HepG2 (cell line): ENCODE data around the gene STX10. TPM values are rescaled to one million over a fixed set of nuclear protein-coding genes. Genes with fewer than 3 reads are reported as not detected.
A peak's percentile ranks its signal among the peaks of the same experiment; 100 is the strongest.

Source experiments
- ATAC-seq: fragments of 200-7000 bp; cut with Tn5 transposase; 3 replicates; pipeline ENCODE4 v1.9.1; 2020; ENCODE audit warnings: mild to moderate bottlenecking, moderate library complexity
- BruUV-seq: library from RNA; stranded (reverse); fragments of 400-500 nt; replicated peaks from 2 replicates; lab custom pipeline; 2021; lab: Mats Ljungman, UMichigan
- CTCF ChIA-PET: fragments of 300-600 bp; formaldehyde crosslinking; extraction: SDS; loops from one replicate; lab custom pipeline; 2021; ENCODE audit warnings: low total read pairs, inconsistent platforms, low intra/inter-chr PET ratio; lab: Yijun Ruan, JAX
- POLR2A ChIA-PET: fragments of 350-600 bp; sonication (Branson Sonifier 250); formaldehyde crosslinking; loops from one replicate; lab custom pipeline; 2020; ENCODE audit warnings: antibody characterized with exemption, inconsistent platforms; lab: Yijun Ruan, JAX
- DNase-seq: peaks from one replicate; pipeline ENCODE4 v3.0.0-alpha.2; 2015; ENCODE audit warnings: low spot score
- FAIRE-seq: peaks from 3 replicates; lab custom pipeline; 2011; peaks lifted over from hg19 to GRCh38; lab: Jason Lieb, UNC
- H2AFZ ChIP-seq: one replicate; pipeline ENCODE4 v1.6.1; 2011; ENCODE audit warnings: low read length, inconsistent platforms
- H3K27ac ChIP-seq: fragments of 300-600 bp; 3 replicates; pipeline ENCODE4 v1.8.0; 2011; ENCODE audit warnings: mixed run types, mild to moderate bottlenecking, mixed read lengths, low read length, inconsistent platforms; ENCODE audit not compliant: insufficient read depth; ENCODE audit errors: extremely low read length
- H3K27me3 ChIP-seq, 2 experiments: fragments of 200-600 bp in 1 of 2; 2 replicates in 1 of 2; 3 replicates in 1 of 2; pipeline versions ENCODE4 v1.6.0 to v1.8.0; 2011; ENCODE audit warnings: low read length in 2 of 2, mild to moderate bottlenecking in 2 of 2, moderate library complexity in 2 of 2, inconsistent platforms in 1 of 2; ENCODE audit not compliant: insufficient read depth in 2 of 2, control insufficient read depth in 1 of 2
- H3K36me3 ChIP-seq, 2 experiments: fragments of 200-600 bp in 1 of 2; replicated peaks in 1 of 2; 2 replicates in 1 of 2; 3 replicates in 1 of 2; pipeline versions ENCODE4 v1.5.1 to v1.8.0; 2011; ENCODE audit warnings: low read length in 2 of 2, inconsistent platforms in 1 of 2; ENCODE audit not compliant: insufficient read depth in 2 of 2, control insufficient read depth in 1 of 2
- H3K4me1 ChIP-seq: 2 replicates; pipeline ENCODE4 v1.5.1; 2012; ENCODE audit warnings: low read length, inconsistent platforms; ENCODE audit not compliant: insufficient read depth
- H3K4me2 ChIP-seq: 2 replicates; pipeline ENCODE4 v1.6.0; 2011; ENCODE audit warnings: low read depth, low read length, inconsistent platforms
- H3K4me3 ChIP-seq, 3 experiments: fragments of 200-600 bp in 1 of 3; sonication (generic), shearing (Covaris generic) in 1 of 3; replicated peaks in 1 of 3; 2 replicates each; pipeline ENCODE4 v1.5.1; 2011 to 2016; ENCODE audit warnings: low read length in 3 of 3, inconsistent platforms in 2 of 3, low read depth in 2 of 3, mild to moderate bottlenecking in 2 of 3, control low read depth in 1 of 3, mixed read lengths in 1 of 3; ENCODE audit not compliant: insufficient read depth in 1 of 3
- H3K79me2 ChIP-seq: one replicate; pipeline ENCODE4 v1.6.1; 2011; ENCODE audit warnings: low read length, inconsistent platforms; ENCODE audit not compliant: insufficient read depth
- H3K9ac ChIP-seq: 2 replicates; pipeline ENCODE4 v1.6.0; 2011; ENCODE audit warnings: mild to moderate bottlenecking, low read depth, low read length, inconsistent platforms; ENCODE audit not compliant: insufficient read depth
- H3K9me3 ChIP-seq: 2 replicates; pipeline ENCODE4 v1.5.1; 2012; ENCODE audit warnings: mild to moderate bottlenecking, low read length
- H4K20me1 ChIP-seq: 2 replicates; pipeline ENCODE4 v1.6.0; 2011; ENCODE audit warnings: inconsistent platforms, mild to moderate bottlenecking, low read length, moderate library complexity; ENCODE audit not compliant: insufficient read depth
- CEBPZ ChIP-seq: IDR thresholded peaks from 2 replicates; pipeline ENCODE4 v1.6.1; 2012; ENCODE audit warnings: low read length, improper control_type of control experiment
- GATA4 ChIP-seq: sonication (generic); IDR thresholded peaks from 2 replicates; pipeline ENCODE4 v1.6.1; 2016; ENCODE audit warnings: antibody characterized with exemption, low read depth, borderline replicate concordance
- GMEB1 ChIP-seq: sonication (generic); formaldehyde crosslinking; IDR thresholded peaks from 2 replicates; pipeline ENCODE4 v1.5.1; 2020; ENCODE audit warnings: missing genetic modification reagents, mild to moderate bottlenecking, borderline replicate concordance
- HMGA1 ChIP-seq: sonication (generic); formaldehyde crosslinking; conservative IDR thresholded peaks from 2 replicates; pipeline ENCODE4 v1.4.0; 2020; ENCODE audit warnings: missing genetic modification reagents
- JARID2 ChIP-seq: sonication (generic); formaldehyde crosslinking; IDR thresholded peaks from 2 replicates; pipeline ENCODE4 v1.8.1; 2023; ENCODE audit warnings: missing genetic modification reagents, inconsistent platforms; ENCODE audit not compliant: insufficient replicate concordance
- LCORL ChIP-seq, 2 experiments: fragments of 450-650 bp in 1 of 2; sonication (generic) in 1 of 2; formaldehyde crosslinking in 1 of 2; IDR thresholded peaks; 2 replicates each; pipeline versions ENCODE4 v1.5.0 to v1.6.1; 2017 to 2020; ENCODE audit warnings: antibody characterized with exemption in 1 of 2, missing genetic modification reagents in 1 of 2
- MAFK ChIP-seq, 2 experiments: IDR thresholded peaks in 1 of 2; conservative IDR thresholded peaks in 1 of 2; 2 replicates each; pipeline ENCODE4 v1.6.1; 2011; ENCODE audit warnings: improper control_type of control experiment in 2 of 2, low read length in 2 of 2
- NR0B2 ChIP-seq: sonication (generic); formaldehyde crosslinking; IDR thresholded peaks from 2 replicates; pipeline ENCODE4 v1.4.0; 2020; ENCODE audit warnings: mild to moderate bottlenecking, missing genetic modification reagents
- RARG ChIP-seq: sonication (generic); formaldehyde crosslinking; IDR thresholded peaks from 2 replicates; pipeline ENCODE4 v1.4.0; 2020; ENCODE audit warnings: low read depth, mild to moderate bottlenecking, missing genetic modification reagents
- RFX1 ChIP-seq: fragments of 450-650 bp; IDR thresholded peaks from 2 replicates; pipeline ENCODE4 v1.6.1; 2017
- SRSF9 ChIP-seq: fragments of 200-400 bp; formaldehyde crosslinking; IDR thresholded peaks from 2 replicates; pipeline ENCODE4 v1.6.1; 2018; ENCODE audit warnings: borderline replicate concordance, mild to moderate bottlenecking, low read depth, low read length; ENCODE audit not compliant: insufficient read depth, poor library complexity, severe bottlenecking
- THYN1 ChIP-seq: sonication (generic); formaldehyde crosslinking; IDR thresholded peaks from 2 replicates; pipeline ENCODE4 v1.8.1; 2023; ENCODE audit warnings: low read depth, mild to moderate bottlenecking, moderate library complexity, missing genetic modification reagents, borderline replicate concordance
- ZFAT ChIP-seq: sonication (generic); formaldehyde crosslinking; conservative IDR thresholded peaks from 2 replicates; pipeline ENCODE4 v1.8.1; 2023; ENCODE audit warnings: missing genetic modification reagents, inconsistent platforms
- ZFYVE20 ChIP-seq: sonication (generic); formaldehyde crosslinking; IDR thresholded peaks from 2 replicates; pipeline ENCODE4 v1.8.0; 2023; ENCODE audit warnings: low read depth, mild to moderate bottlenecking, moderate library complexity, missing genetic modification reagents, borderline replicate concordance
- ZNF143 ChIP-seq: sonication (generic); formaldehyde crosslinking; IDR thresholded peaks from 2 replicates; pipeline ENCODE4 v1.4.0; 2020; ENCODE audit warnings: missing genetic modification reagents
- ZNF563 ChIP-seq: sonication (generic); formaldehyde crosslinking; IDR thresholded peaks from 2 replicates; pipeline ENCODE4 v1.8.0; 2022; ENCODE audit warnings: mild to moderate bottlenecking, moderate library complexity, missing genetic modification reagents
- WGBS: methylation state at CpG from one replicate; pipeline ENCODE4 v1.1.6; 2017; ENCODE audit warnings: low lambda C conversion rate; 5-methylcytosine and 5-hydroxymethylcytosine counted together
- in situ Hi-C: cut with HindIII; loops from 2 replicates; pipeline ENCODE4 v1.10.0; 2017; ENCODE audit warnings: low pct_unique_long_range_greater_than_20kb; ENCODE audit not compliant: extremely low pct_ligation_motif_present
- intact Hi-C: fragments of 100-400 bp; cut with micrococcal nuclease; formaldehyde crosslinking; loops from one replicate; pipeline ENCODE4 v1.10.0; 2022; ENCODE audit not compliant: unreplicated experiment
- polyA plus RNA-seq, 8 experiments: library from polyadenylated mRNA; depleted of rRNA in 3 of 8; stranded (reverse) in 7 of 8; unstranded in 1 of 8; fragments of >200 nt; fragmentation: Illumina TruSeq in 4 of 8; extraction: Trizol in 4 of 8; gene quantifications; 2 replicates each; pipeline versions ENCODE4 v1.2.1 to v1.2.3, GENCODE V29; 2011 to 2016; ENCODE audit warnings: low read depth in 4 of 8, missing spikeins in 1 of 8, mixed read lengths in 1 of 8; ENCODE audit not compliant: insufficient read depth in 1 of 8
- total RNA-seq, 5 experiments: library from RNA; depleted of rRNA; stranded (reverse); fragments of >200 nt; fragmentation: Illumina TruSeq; extraction: Trizol; gene quantifications; 2 replicates each; pipeline ENCODE4 v1.2.3, GENCODE V29; 2016; ENCODE audit warnings: low read depth in 1 of 5
- TF ChIP-seq, protein P1 (sequence below): sonication (generic); formaldehyde crosslinking; IDR thresholded peaks from 2 replicates; pipeline ENCODE4 v1.4.0; 2020; ENCODE audit warnings: mild to moderate bottlenecking, missing genetic modification reagents

The STX10 gene
- total and polyA plus RNA-seq, 2 of the 13 experiments (the other 11 are each of a cell fraction or from before 2014, with no cell fraction given) = 47.9 to 66.4 TPM

- DNase-seq = peak; percentile 86
- peaks cover 49% of the 10 kb centered on the region for H3K79me2 ChIP-seq
- H2AFZ ChIP-seq = no peak overlapping the region
- H3K27ac ChIP-seq = peak overlapping the region; percentile 95
- BruUV-seq = TSS peak; percentile 85
- no peaks in the 10 kb centered on the region for H3K36me3 ChIP-seq
- in situ Hi-C loops (loop anchor here (5.0 kb wide), 2 partner anchors 36 to 39 kb away; partner anchors contain the start of genes NACC1 and TRMT1), intact Hi-C loops (loop anchor here (1.0 to 5.0 kb wide), 3 partner anchors 9 to 694 kb away; partner anchors contain the start of genes NACC1 and TRMT1)
- no peak for FAIRE-seq
- H3K4me3 ChIP-seq = peak overlapping the region; percentile 57 to 91 (median 74); a peak in 5 of 6 replicates
- peak; percentile 12 for ATAC-seq
- POLR2A ChIA-PET = interaction anchor here (1.0 to 2.2 kb wide), 10 partner anchors 13 to 99 kb away, joined by 3 to 108 read pairs (median 6); partner anchors contain the start of gene NACC1
- no peaks in the 10 kb centered on the region for H3K9me3 ChIP-seq
- CTCF ChIA-PET = no interaction called here
- H3K4me1 ChIP-seq = peaks cover 45% of the 10 kb centered on the region
- peak overlapping the region; percentile 96 for H3K4me2 ChIP-seq
- peak overlapping the region; percentile 94 for H3K9ac ChIP-seq
- 64% methylated on average over 30 of the region's 59 CpGs for WGBS
- H3K27me3 ChIP-seq = no peaks in the 10 kb centered on the region; a peak in 1 of 5 replicates
- peaks cover 3% of the 10 kb centered on the region; the same call in 1 of the 2 replicates for H4K20me1 ChIP-seq
- TF ChIP-seq ZFAT (CRISPR knock-in tag) = 0 out of 2 replicates have a peak, but pooled peaks have one; percentile 27
- no peak for TF ChIP-seq JARID2 (CRISPR knock-in tag)
- TF ChIP-seq GMEB1 = no peak
- TF ChIP-seq ZNF563 (CRISPR knock-in tag) = no peak
- TF ChIP-seq CEBPZ = no peak
- no peak for TF ChIP-seq RARG (CRISPR knock-in tag)
- TF ChIP-seq HMGA1 (CRISPR knock-in tag) = no peak
- TF ChIP-seq, protein P1, sequence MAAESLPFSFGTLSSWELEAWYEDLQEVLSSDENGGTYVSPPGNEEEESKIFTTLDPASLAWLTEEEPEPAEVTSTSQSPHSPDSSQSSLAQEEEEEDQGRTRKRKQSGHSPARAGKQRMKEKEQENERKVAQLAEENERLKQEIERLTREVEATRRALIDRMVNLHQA (CRISPR knock-in tag) = no peak
- no peak for TF ChIP-seq ZFYVE20
- TF ChIP-seq THYN1 (CRISPR knock-in tag) = no peak
- TF ChIP-seq GATA4 = peak; percentile 88
- peak; percentile 49; the same call in 1 of the 2 replicates for TF ChIP-seq NR0B2
- TF ChIP-seq SRSF9 = no peak
- no peak for TF ChIP-seq MAFK (conservative IDR thresholded peaks at IDR 0.05 in 1 of 2, IDR thresholded peaks at IDR 0.05 in 1 of 2; ENCODE audit: low read length in 2 of 2)
- TF ChIP-seq LCORL (IDR thresholded peaks at IDR 0.05) = no peak
- TF ChIP-seq LCORL (CRISPR knock-in tag; IDR thresholded peaks at IDR 0.05) = no peak
- TF ChIP-seq RFX1 = no peak
- TF ChIP-seq ZNF143 (CRISPR knock-in tag) = 0 out of 2 replicates have a peak, but pooled peaks have one; percentile 18
Measured at GRCh38 chr19:13152974-13153568, 2.9 kb upstream of the STX10 start.
